PFSK-1 (cell line): ENCODE data around the gene SIRT4.

Experiments used
- FOXP2 ChIP-seq: optimal IDR thresholded peaks from 2 replicates; pipeline ENCODE3; 2011; ENCODE audit warnings: borderline replicate concordance, control low read depth, inconsistent platforms; ENCODE audit not compliant: insufficient read depth; ENCODE audit errors: extremely low read length, extremely low read depth
- POLR2AphosphoS5 ChIP-seq: IDR thresholded peaks from 2 replicates; pipeline ENCODE4 v1.6.1; 2012; ENCODE audit warnings: low read depth, mild to moderate bottlenecking, control low read depth, low read length, moderate library complexity
- REST ChIP-seq, 2 experiments: IDR thresholded peaks; 2 replicates each; pipeline versions ENCODE4 v1.6.1 to v1.8.0; 2011 to 2012; ENCODE audit warnings: low read depth in 2 of 2, low read length in 2 of 2, control low read depth in 1 of 2, inconsistent platforms in 1 of 2, mild to moderate bottlenecking in 1 of 2, moderate library complexity in 1 of 2; ENCODE audit not compliant: insufficient read depth in 1 of 2
- SIN3A ChIP-seq: IDR thresholded peaks from 2 replicates; pipeline ENCODE4 v1.6.1; 2012; ENCODE audit warnings: mild to moderate bottlenecking, low read length, moderate library complexity, borderline replicate concordance; ENCODE audit not compliant: insufficient read depth
- TAF1 ChIP-seq: IDR thresholded peaks from 2 replicates; pipeline ENCODE4 v1.6.1; 2012; ENCODE audit warnings: low read length, control low read depth, borderline replicate concordance; ENCODE audit not compliant: insufficient read depth

Gene SIRT4

GRCh38 chr12:120284381-120284780 is 17.7 kb upstream of the SIRT4 start:
- TF ChIP-seq REST (IDR thresholded peaks at IDR 0.05; ENCODE audit: insufficient read depth in 1 of 2, low read depth in 2 of 2, low read length in 2 of 2) (no peak), SIN3A (no peak), FOXP2 (no peak), POLR2AphosphoS5 (no peak), TAF1 (no peak)

- TF ChIP-seq TAF1 = no peak
- TF ChIP-seq FOXP2 = no peak
- no peak for TF ChIP-seq SIN3A
- no peak for TF ChIP-seq POLR2AphosphoS5
- TF ChIP-seq REST (IDR thresholded peaks at IDR 0.05; ENCODE audit: insufficient read depth in 1 of 2, low read depth in 2 of 2, low read length in 2 of 2) = no peak
Observed at GRCh38 chr12:120286768-120287490, 15.2 kb upstream of the SIRT4 start.

- no peak for TF ChIP-seq TAF1
- TF ChIP-seq POLR2AphosphoS5 = no peak
- no peak for TF ChIP-seq REST (IDR thresholded peaks at IDR 0.05; ENCODE audit: insufficient read depth in 1 of 2, low read depth in 2 of 2, low read length in 2 of 2)
- TF ChIP-seq FOXP2 = no peak
- no peak for TF ChIP-seq SIN3A
Observed at GRCh38 chr12:120287491-120287890, 14.6 kb upstream of the SIRT4 start.

- no peak for TF ChIP-seq TAF1
Observed at GRCh38 chr12:120290609-120291305, 11.4 kb upstream of the SIRT4 start.

GRCh38 chr12:120292411-120292660 is 9.8 kb upstream of the SIRT4 start:
- TF ChIP-seq TAF1 = no peak
- no peak for TF ChIP-seq REST (IDR thresholded peaks at IDR 0.05; ENCODE audit: insufficient read depth in 1 of 2, low read depth in 2 of 2, low read length in 2 of 2)
